Activated CD4-positive, alpha-beta T cell treated with anti-CD3 and anti-CD28 coated beads, Interleukin-2, amount 10 ng/mL, durations not matched to agents 24 days and 14 days (primary cell): ENCODE results near the gene UST. TPM values are rescaled to one million over a fixed set of nuclear protein-coding genes. Genes with fewer than 3 reads are reported as not detected.
"Not testable (repeated sequence)": the region's sequence is repeated elsewhere in the genome, so short reads cannot be mapped to it uniquely, and the experiment has no call there.

Experiments used
- DNase-seq: peaks from one replicate; pipeline ENCODE4 v3.0.0; 2022
- H3K27ac Mint-ChIP-seq: one replicate; pipeline ENCODE4 v1.8.0; 2022; ENCODE audit warnings: mild to moderate bottlenecking, mixed read lengths
- H3K27me3 Mint-ChIP-seq: one replicate; pipeline ENCODE4 v1.8.0; 2022; ENCODE audit warnings: mixed read lengths
- H3K36me3 Mint-ChIP-seq: one replicate; pipeline ENCODE4 v1.8.0; 2022; ENCODE audit warnings: low read depth, mild to moderate bottlenecking, mixed read lengths
- H3K4me1 Mint-ChIP-seq: one replicate; pipeline ENCODE4 v1.8.0; 2021; ENCODE audit warnings: mixed read lengths
- H3K4me3 Mint-ChIP-seq: one replicate; pipeline ENCODE4 v1.8.0; 2022; ENCODE audit warnings: mild to moderate bottlenecking, moderate library complexity, mixed read lengths
- H3K9me3 Mint-ChIP-seq: one replicate; pipeline ENCODE4 v1.8.0; 2021; ENCODE audit warnings: mixed read lengths
- intact Hi-C: fragments of 100-400 bp; cut with micrococcal nuclease; formaldehyde crosslinking; loops from one replicate; pipeline ENCODE4 v1.15.1; 2023
- total RNA-seq: library from RNA; stranded (reverse); gene quantifications from 2 replicates; pipeline ENCODE4 v1.2.3, GENCODE V29; 2022

Gene UST
- total RNA-seq, 1 donor from 2014 or later: 0.70 TPM

GRCh38 chr6:148764259-148765020 is 17.6 kb downstream of the UST start:
- H3K4me3 Mint-ChIP-seq, H3K36me3 Mint-ChIP-seq, H3K27ac Mint-ChIP-seq, H3K9me3 Mint-ChIP-seq: not testable (repeated sequence)
- peaks cover 21% of the 10 kb centered on the region for H3K4me1 Mint-ChIP-seq
- peaks cover 66% of the 10 kb centered on the region for H3K27me3 Mint-ChIP-seq
- peak; percentile 27 for DNase-seq
- intact Hi-C loops: loop anchor here (5.0 kb wide), 1 partner anchor 68 kb away; no protein-coding TSS in a partner anchor

GRCh38 chr6:148765898-148766808 is 19.3 kb downstream of the UST start:
- intact Hi-C loops: no loop called here
- DNase-seq: peak; percentile 33

GRCh38 chr6:148768646-148769270 is 21.9 kb downstream of the UST start:
- no peaks in the 10 kb centered on the region for H3K9me3 Mint-ChIP-seq
- DNase-seq: peak; percentile 40
- no peak overlapping the region for H3K4me3 Mint-ChIP-seq
- peaks cover 3% of the 10 kb centered on the region for H3K4me1 Mint-ChIP-seq
- H3K27me3 Mint-ChIP-seq: peaks cover 67% of the 10 kb centered on the region
- intact Hi-C loops: no loop called here
- H3K27ac Mint-ChIP-seq: no peak overlapping the region
- no peaks in the 10 kb centered on the region for H3K36me3 Mint-ChIP-seq

More at GRCh38 chr6:148765898-148766808, 19.3 kb downstream of the UST start:
- H3K9me3 Mint-ChIP-seq: no peaks in the 10 kb centered on the region
- H3K27me3 Mint-ChIP-seq: peaks cover 78% of the 10 kb centered on the region
- peaks cover 10% of the 10 kb centered on the region for H3K4me1 Mint-ChIP-seq
- H3K4me3 Mint-ChIP-seq: no peak overlapping the region
- H3K27ac Mint-ChIP-seq: no peak overlapping the region
- no peaks in the 10 kb centered on the region for H3K36me3 Mint-ChIP-seq

- DNase-seq: peak; percentile 28
- no peaks in the 10 kb centered on the region for H3K36me3 Mint-ChIP-seq
- intact Hi-C loops: no loop called here
- H3K4me1 Mint-ChIP-seq: peaks cover 3% of the 10 kb centered on the region
- H3K4me3 Mint-ChIP-seq: no peak overlapping the region
- H3K9me3 Mint-ChIP-seq: no peaks in the 10 kb centered on the region
- no peak overlapping the region for H3K27ac Mint-ChIP-seq
- peaks cover 63% of the 10 kb centered on the region for H3K27me3 Mint-ChIP-seq
Observed at GRCh38 chr6:148769304-148769968, 22.6 kb downstream of the UST start.

GRCh38 chr6:148770408-148771211 is 23.8 kb downstream of the UST start:
- Mint-ChIP-seq H3K36me3 (no peaks in the 10 kb centered on the region), H3K27me3 (peaks cover 58% of the 10 kb centered on the region), H3K4me3 (no peak overlapping the region), H3K4me1 (peaks cover 3% of the 10 kb centered on the region), H3K9me3 (no peaks in the 10 kb centered on the region), H3K27ac (no peak overlapping the region)
- peak; percentile 52 for DNase-seq
- intact Hi-C loops: no loop called here

GRCh38 chr6:148771212-148771601 is 24.4 kb downstream of the UST start:
- Mint-ChIP-seq H3K36me3 (no peaks in the 10 kb centered on the region), H3K27me3 (peaks cover 53% of the 10 kb centered on the region), H3K27ac (no peak overlapping the region), H3K4me3 (no peak overlapping the region), H3K4me1 (peaks cover 3% of the 10 kb centered on the region), H3K9me3 (no peaks in the 10 kb centered on the region)
- DNase-seq: peak; percentile 39
- intact Hi-C loops: no loop called here

GRCh38 chr6:148771896-148772554 is 25.2 kb downstream of the UST start:
- Mint-ChIP-seq H3K27me3 (peaks cover 48% of the 10 kb centered on the region), H3K4me3 (no peak overlapping the region), H3K27ac (no peak overlapping the region), H3K36me3 (no peaks in the 10 kb centered on the region), H3K9me3 (no peaks in the 10 kb centered on the region), H3K4me1 (peaks cover 3% of the 10 kb centered on the region)
- peak; percentile 19 for DNase-seq
- intact Hi-C loops: no loop called here

GRCh38 chr6:148775161-148775560 is 28.3 kb downstream of the UST start:
- H3K27me3 Mint-ChIP-seq: peaks cover 29% of the 10 kb centered on the region
- peaks cover 3% of the 10 kb centered on the region for H3K4me1 Mint-ChIP-seq
- no peaks in the 10 kb centered on the region for H3K36me3 Mint-ChIP-seq
- H3K27ac Mint-ChIP-seq: no peak overlapping the region
- H3K9me3 Mint-ChIP-seq: no peaks in the 10 kb centered on the region
- no peak for DNase-seq
- intact Hi-C loops: no loop called here
- no peak overlapping the region for H3K4me3 Mint-ChIP-seq

- Mint-ChIP-seq H3K36me3 (no peaks in the 10 kb centered on the region), H3K4me1 (peaks cover 6% of the 10 kb centered on the region), H3K4me3 (no peak overlapping the region), H3K9me3 (no peaks in the 10 kb centered on the region), H3K27me3 (peaks cover 20% of the 10 kb centered on the region), H3K27ac (no peak overlapping the region)
- no peak for DNase-seq
- intact Hi-C loops: no loop called here
Observed at GRCh38 chr6:148776321-148777308, 29.8 kb downstream of the UST start.

- Mint-ChIP-seq H3K4me3 (no peak overlapping the region), H3K9me3 (no peaks in the 10 kb centered on the region), H3K36me3 (no peaks in the 10 kb centered on the region), H3K4me1 (peaks cover 3% of the 10 kb centered on the region), H3K27ac (no peak overlapping the region), H3K27me3 (peaks cover 14% of the 10 kb centered on the region)
- peak; percentile 45 for DNase-seq
- intact Hi-C loops: no loop called here
Observed at GRCh38 chr6:148779142-148779562, 32.3 kb downstream of the UST start.

GRCh38 chr6:148780423-148780822 is 33.6 kb downstream of the UST start:
- not testable (repeated sequence) for H3K36me3 Mint-ChIP-seq, H3K4me3 Mint-ChIP-seq, H3K27ac Mint-ChIP-seq, H3K9me3 Mint-ChIP-seq, H3K4me1 Mint-ChIP-seq
- intact Hi-C loops: loop anchor here (2.0 kb wide), 1 partner anchor 20 kb away; no protein-coding TSS in a partner anchor
- H3K27me3 Mint-ChIP-seq: peaks cover 14% of the 10 kb centered on the region
- DNase-seq: peak; percentile 23
